Tibial nerve (tissue), 4 donors: ENCODE results near the gene DMBT1.

Experiments
- EP300 ChIP-seq, 2 donors: sonication (generic); formaldehyde crosslinking; IDR thresholded peaks; one replicate each; pipeline ENCODE4 v1.6.1; 2017; ENCODE audit warnings: antibody characterized with exemption in 2 of 2, mild to moderate bottlenecking in 1 of 2
- POLR2A ChIP-seq, 2 donors: fragments of 450-650 bp; IDR thresholded peaks; one replicate each; pipeline ENCODE4 v1.6.1; 2017; ENCODE audit warnings: antibody characterized with exemption in 2 of 2, mild to moderate bottlenecking in 2 of 2, moderate library complexity in 2 of 2
- TF ChIP-seq, protein P1 (sequence below), 5 experiments: fragments of 200-600 bp in 3 of 5; fragments of 450-650 bp in 2 of 5; sonication (generic) in 3 of 5; IDR thresholded peaks; one replicate each; pipeline ENCODE4 v1.5.1; 2016 to 2019; ENCODE audit warnings: antibody characterized with exemption in 5 of 5, mild to moderate bottlenecking in 3 of 5, moderate library complexity in 2 of 5

DNA sequence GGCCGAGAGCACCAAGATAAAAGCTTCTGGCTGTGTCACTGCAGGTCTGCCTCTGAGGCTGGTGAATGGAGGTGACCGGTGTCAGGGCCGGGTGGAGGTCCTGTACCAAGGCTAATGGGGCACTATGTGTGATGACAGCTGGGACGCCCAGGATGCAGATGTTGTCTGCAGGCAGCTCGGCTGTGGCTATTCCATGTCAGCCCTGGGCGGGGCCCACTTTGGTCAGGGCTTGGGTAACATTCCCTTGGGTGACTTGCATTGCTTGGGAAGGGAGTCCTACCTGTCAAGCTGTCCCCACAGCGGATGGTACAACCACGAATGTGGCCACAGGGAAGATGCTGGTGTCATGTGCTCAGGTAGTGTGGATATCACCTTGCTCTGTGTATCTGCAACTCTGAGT, 8.0 kb downstream of the DMBT1 start:
- TF ChIP-seq, protein P1, sequence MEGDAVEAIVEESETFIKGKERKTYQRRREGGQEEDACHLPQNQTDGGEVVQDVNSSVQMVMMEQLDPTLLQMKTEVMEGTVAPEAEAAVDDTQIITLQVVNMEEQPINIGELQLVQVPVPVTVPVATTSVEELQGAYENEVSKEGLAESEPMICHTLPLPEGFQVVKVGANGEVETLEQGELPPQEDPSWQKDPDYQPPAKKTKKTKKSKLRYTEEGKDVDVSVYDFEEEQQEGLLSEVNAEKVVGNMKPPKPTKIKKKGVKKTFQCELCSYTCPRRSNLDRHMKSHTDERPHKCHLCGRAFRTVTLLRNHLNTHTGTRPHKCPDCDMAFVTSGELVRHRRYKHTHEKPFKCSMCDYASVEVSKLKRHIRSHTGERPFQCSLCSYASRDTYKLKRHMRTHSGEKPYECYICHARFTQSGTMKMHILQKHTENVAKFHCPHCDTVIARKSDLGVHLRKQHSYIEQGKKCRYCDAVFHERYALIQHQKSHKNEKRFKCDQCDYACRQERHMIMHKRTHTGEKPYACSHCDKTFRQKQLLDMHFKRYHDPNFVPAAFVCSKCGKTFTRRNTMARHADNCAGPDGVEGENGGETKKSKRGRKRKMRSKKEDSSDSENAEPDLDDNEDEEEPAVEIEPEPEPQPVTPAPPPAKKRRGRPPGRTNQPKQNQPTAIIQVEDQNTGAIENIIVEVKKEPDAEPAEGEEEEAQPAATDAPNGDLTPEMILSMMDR (IDR thresholded peaks at IDR 0.05): no peak
- TF ChIP-seq POLR2A (IDR thresholded peaks at IDR 0.05) (no peak), EP300 (IDR thresholded peaks at IDR 0.05) (no peak)
